ENCODE data around the gene RFX6. TPM values are rescaled to one million over a fixed set of nuclear protein-coding genes. Genes with fewer than 3 reads are reported as not detected.
A peak's percentile ranks its signal among the peaks of the same experiment; 100 is the strongest.

RFX6 gene
- total RNA-seq, 1 donor from 2014 or later, result 0.72 TPM

DNA sequence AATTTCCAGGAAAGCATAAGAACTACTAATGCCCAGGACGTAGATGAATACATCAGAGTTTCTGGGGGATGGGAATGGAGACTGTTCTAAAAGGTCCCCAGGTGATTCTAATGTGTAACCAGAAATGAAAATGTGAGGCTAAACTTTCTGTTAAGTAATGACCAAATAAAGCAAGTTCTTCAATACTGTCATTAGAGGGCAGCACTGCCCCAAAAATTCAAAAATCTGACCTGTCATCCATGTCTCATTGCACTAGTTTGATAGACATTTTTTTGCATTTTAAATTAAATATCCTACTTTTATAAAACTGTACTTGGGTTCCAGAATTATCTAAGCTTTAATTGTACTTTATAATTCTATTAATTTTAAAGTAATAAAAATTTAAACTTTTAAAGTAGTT lies 94.9 kb downstream of the RFX6 start:
- DNase-seq (ENCODE audit: low spot score), result peak; percentile 40

DNA sequence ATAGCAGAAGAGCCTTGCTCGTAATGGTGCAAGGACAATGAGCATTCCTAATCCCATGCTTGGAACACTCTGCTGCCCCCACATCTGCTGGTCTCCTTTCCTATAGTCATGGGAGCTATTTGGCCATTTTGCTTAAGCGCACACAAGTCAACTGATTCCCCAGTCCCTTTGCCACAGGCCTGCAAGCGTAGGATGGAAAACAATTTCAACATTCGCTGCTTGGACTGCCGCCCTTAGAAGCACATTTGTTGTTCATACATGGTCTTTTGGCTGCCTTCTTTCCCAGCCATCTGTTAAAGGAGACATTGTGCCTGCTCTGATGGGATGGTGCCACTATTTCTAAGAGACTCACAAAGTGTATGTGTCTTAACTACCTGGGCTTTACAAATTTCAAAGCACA lies 96.9 kb downstream of the RFX6 start:
- DNase-seq (ENCODE audit: low spot score), result no peak

DNA sequence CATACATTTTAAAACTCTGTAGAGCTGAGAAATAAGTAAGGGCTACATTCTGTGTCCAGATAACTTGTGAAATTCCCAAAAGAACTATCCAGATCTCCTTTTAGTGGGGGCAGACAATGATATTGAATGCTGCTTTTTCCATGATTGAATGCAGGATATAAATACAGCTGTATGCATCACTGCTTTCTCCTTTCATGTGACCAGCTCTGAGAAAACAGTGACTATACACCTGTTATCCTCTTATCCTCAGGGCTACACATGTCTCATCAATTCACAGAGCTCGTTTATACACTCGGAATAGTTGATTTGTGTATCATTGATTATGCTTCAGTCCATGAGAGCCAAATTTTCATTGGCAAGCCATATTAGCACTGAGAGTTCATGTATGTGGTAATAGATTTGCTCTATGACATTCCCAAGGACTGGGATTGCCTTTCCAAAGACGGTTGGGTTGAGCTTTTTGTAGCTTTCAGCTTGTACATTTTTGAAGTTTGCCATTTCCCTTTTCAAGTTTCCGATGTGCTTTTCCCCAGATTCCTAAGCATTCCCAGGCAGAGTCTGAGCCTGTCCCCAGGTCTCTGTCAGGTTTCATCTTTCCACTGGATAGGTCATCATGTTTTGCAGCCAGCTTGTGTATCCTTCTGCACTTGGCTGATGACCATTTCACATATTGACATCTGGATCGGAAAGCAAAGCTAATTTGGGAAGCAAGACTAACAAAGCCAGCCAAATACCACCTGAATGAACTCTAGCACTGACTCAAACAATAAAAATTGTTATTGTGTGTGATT lies 97.7 kb downstream of the RFX6 start:
- no peak for DNase-seq (ENCODE audit: low spot score)

DNA sequence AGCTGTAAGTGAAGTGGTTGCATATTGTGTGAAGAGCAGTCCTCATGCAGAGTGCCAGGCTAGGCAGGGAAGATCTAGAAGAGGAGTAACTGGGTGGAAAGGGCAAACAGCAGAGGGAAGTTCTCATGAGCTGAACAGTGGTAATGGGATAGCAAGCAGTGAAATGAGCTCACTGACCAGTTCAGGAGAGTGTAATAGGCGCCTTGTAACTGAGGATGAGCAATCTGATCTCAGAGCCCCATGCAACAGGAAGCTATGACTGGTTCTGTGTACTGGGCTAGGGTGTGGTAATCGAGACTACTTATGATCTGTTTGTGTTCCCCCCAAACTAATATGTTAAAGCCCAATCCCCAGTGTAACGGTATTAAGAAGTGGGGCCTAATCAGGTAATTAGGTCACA lies 98.6 kb downstream of the RFX6 start:
- no peak for DNase-seq (ENCODE audit: low spot score)

DNA sequence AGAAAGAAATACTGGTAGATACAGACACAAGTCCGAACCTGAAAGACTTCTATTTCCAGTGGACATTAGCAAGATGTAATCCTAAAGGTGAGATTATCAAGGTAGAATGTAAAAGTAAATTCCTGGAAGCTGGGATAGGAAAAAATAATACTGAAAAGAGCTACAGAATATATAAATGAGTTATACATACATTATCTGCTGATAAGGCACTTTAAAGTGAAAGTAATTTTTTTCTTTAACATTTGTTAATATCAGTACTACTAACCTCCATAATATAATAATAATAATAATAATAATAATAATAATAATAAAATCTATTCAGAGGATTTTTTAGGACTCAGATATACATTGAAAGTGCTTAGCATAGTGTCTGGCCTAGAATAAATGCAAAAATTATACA lies 102.5 kb downstream of the RFX6 start:
- DNase-seq (ENCODE audit: low spot score), result no peak

Other genes starting within 250 kb of the RFX6 start
- 23.6 TPM for gene ZUP1, start 208.5 kb upstream of the RFX6 start, total RNA-seq (ENCODE audit: insufficient read depth, low replicate concordance)
- 14.4 TPM for gene KPNA5, start 196.0 kb upstream of the RFX6 start, total RNA-seq (ENCODE audit: insufficient read depth, low replicate concordance)
- 2.2 TPM for gene FAM162B, start 111.5 kb upstream of the RFX6 start, total RNA-seq (ENCODE audit: insufficient read depth, low replicate concordance)
- gene GPRC6A, start 48.2 kb upstream of the RFX6 start, total RNA-seq (ENCODE audit: insufficient read depth, low replicate concordance), result 1.2 TPM

All from umbilical cord (tissue), 2 donors.